HG02623 (cell line): Measurements from ENCODE around the gene OR51E1.

Source experiments
- ATAC-seq: cut with Tn5 transposase; IDR thresholded peaks from one replicate; pipeline ENCODE4 v1.9.1; 2021; ENCODE audit warnings: moderate library complexity; ENCODE audit not compliant: unreplicated experiment

OR51E1 gene

DNA sequence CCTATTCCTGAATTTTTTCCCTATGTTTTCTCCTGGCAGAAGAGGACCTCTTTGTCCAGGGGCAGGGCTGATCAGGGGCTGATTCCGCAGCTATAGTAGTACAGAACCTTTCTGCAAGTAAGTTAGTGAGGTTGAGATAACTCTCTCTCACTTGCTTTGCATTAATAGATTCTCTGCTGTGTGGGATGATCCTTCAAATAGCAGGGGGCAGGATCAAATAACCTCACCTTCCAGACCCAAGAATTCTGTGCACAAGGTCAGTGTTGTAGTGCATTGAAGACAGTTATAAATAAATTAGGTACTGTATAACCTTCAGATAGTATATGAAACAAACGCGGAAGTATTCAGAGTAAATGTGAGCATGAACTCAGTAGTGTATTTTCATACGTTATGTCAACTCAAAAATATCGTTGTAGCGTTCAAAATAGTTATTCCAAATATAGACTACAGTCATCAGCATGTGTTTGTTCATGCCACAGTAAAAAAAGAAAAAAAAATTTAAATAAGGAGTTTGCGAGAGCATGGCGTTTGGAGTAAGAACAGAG is 61.1 kb downstream of the OR51E1 start:
- ATAC-seq = no peak
